ENCODE data around the gene LONP1.
"Not testable (repeated sequence)": the region's sequence is repeated elsewhere in the genome, so short reads cannot be mapped to it uniquely, and the experiment has no call there.

Gene LONP1

GRCh38 chr19:5719961-5720790, at the start of gene LONP1, which contains the start of gene CATSPERD:
TSS of gene LONP1 (minus strand) at chr19:5720146. CDS start at chr19:5720132, 14 bp downstream.
TSS of gene CATSPERD (plus strand) at chr19:5720637. CDS start at chr19:5720738, 101 bp downstream.
- DNase-seq: peak; percentile 98

GRCh38 chr19:5767949-5768348, 48.0 kb upstream of the LONP1 start:
- DNase-seq: no peak

- no peak for DNase-seq
Measured at GRCh38 chr19:5765220-5765619, 45.3 kb upstream of the LONP1 start.

- no peak for DNase-seq
Measured at GRCh38 chr19:5762608-5763217, 42.8 kb upstream of the LONP1 start.

GRCh38 chr19:5753743-5754142, 33.8 kb upstream of the LONP1 start:
- DNase-seq: no peak

GRCh38 chr19:5751709-5752108, 31.8 kb upstream of the LONP1 start:
- DNase-seq: no peak

GRCh38 chr19:5749505-5749904, 29.6 kb upstream of the LONP1 start:
- no peak for DNase-seq

GRCh38 chr19:5748920-5749319, 29.0 kb upstream of the LONP1 start:
- not testable (repeated sequence) for DNase-seq

GRCh38 chr19:5744999-5745398, 25.1 kb upstream of the LONP1 start:
- not testable (repeated sequence) for DNase-seq

- DNase-seq: no peak
Measured at GRCh38 chr19:5743630-5744029, 23.7 kb upstream of the LONP1 start.

- no peak for DNase-seq
Measured at GRCh38 chr19:5742051-5742450, 22.1 kb upstream of the LONP1 start.

- DNase-seq: no peak
Measured at GRCh38 chr19:5738423-5738822, 18.5 kb upstream of the LONP1 start.

GRCh38 chr19:5733172-5733571, 13.2 kb upstream of the LONP1 start:
- DNase-seq: not testable (repeated sequence)

- DNase-seq: no peak
Measured at GRCh38 chr19:5727453-5728050, 7.6 kb upstream of the LONP1 start.

- DNase-seq: peak; percentile 57
Measured at GRCh38 chr19:5719274-5719960, 529 bp downstream of the LONP1 start.

- DNase-seq: peak; percentile 77
Measured at GRCh38 chr19:5718579-5719273, 1.2 kb downstream of the LONP1 start.

GRCh38 chr19:5718037-5718578, 1.8 kb downstream of the LONP1 start:
- DNase-seq: peak; percentile 76

- DNase-seq: no peak
Measured at GRCh38 chr19:5717215-5717935, 2.6 kb downstream of the LONP1 start.

- DNase-seq: no peak
Measured at GRCh38 chr19:5714816-5715215, 5.1 kb downstream of the LONP1 start.

- DNase-seq: no peak
Measured at GRCh38 chr19:5713228-5713627, 6.7 kb downstream of the LONP1 start.

- DNase-seq: no peak
Measured at GRCh38 chr19:5711713-5712161, 8.2 kb downstream of the LONP1 start.

GRCh38 chr19:5711025-5711424, 8.9 kb downstream of the LONP1 start:
- DNase-seq: no peak
